ENCODE data around the gene TNNT1. TPM values are rescaled to one million over a fixed set of nuclear protein-coding genes. Genes with fewer than 3 reads are reported as not detected.

The TNNT1 gene
- total RNA-seq, 1 donor from 2014 or later = 54.1 TPM

DNA sequence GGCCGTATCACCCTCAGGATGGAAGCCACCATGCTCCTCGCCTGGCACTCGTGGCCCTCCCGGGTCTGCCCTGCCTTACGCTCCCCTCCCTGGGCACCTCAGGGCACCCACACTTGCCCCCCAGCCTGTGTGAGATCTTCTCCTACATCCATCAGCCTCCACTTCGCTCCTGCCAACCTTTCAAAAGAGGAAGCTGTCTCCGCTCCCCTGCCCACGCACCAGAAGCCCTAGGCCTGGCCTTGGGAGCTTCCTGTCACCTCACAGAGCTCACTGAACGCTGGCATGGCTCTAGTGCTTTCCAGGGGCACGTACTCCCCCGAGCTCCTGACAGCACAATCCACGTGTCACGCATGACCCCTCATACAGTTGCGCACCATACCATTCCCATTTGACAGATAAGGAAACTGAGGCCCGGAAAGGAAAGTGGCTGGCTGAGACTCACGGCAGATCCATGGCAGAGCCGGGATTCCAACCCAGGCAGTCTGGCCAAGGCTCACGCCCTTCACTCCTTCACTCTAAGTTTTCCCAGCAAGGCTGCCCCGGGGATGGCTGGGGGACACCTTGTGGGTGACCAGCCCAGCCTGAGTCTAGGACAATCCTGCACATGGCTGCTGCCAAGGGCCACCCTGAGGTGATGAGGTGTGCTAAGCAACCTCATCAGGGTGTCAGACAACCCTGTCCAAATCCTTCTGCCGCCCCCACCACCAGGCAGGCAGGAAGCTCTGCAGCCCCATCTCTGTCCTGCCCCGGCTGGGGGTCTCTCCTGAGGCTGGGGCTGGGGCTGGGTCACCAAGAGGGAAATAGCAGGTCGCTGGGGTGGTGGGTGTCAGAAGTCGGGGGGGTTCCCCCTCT, 50.9 kb downstream of the TNNT1 start:
- intact Hi-C loops (cut with DNase I) = no loop called here
- DNase-seq = no peak
- ATAC-seq (ENCODE audit: poor library complexity) = no peak

DNA sequence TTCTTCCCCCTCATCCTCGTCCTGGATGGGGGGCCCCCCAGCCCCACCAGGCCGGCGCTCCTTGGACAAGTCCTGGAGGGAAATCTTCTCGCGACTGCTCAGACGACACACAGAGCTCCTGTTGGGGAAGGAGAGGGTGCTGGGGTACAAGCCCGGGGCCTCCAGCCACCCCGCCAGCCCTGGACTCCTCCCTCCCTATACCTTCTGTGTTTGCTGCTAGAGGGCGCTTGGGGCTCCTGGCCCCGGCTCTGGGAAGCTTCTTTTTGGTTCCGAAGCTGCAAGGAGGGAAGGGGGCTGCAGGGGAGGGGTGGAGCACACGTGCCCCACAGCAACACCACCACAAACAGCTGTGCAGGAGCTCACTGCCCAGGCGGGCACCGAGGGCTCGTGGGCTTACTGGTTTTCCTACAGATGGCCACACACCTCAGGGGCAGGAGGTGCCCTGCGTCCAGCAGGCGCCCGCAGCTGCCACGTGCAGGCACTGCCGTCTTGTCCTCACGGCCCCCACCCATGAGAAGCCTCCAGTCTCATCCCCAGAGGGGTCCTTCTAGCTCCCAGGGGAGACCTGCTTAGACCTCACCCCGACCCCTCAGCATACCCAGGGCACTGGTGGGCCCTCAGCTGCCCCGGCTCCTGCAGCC, 52.8 kb downstream of the TNNT1 start:
- intact Hi-C loops (cut with DNase I) = no loop called here
- DNase-seq (no peak), ATAC-seq (ENCODE audit: poor library complexity) (no peak)

DNA sequence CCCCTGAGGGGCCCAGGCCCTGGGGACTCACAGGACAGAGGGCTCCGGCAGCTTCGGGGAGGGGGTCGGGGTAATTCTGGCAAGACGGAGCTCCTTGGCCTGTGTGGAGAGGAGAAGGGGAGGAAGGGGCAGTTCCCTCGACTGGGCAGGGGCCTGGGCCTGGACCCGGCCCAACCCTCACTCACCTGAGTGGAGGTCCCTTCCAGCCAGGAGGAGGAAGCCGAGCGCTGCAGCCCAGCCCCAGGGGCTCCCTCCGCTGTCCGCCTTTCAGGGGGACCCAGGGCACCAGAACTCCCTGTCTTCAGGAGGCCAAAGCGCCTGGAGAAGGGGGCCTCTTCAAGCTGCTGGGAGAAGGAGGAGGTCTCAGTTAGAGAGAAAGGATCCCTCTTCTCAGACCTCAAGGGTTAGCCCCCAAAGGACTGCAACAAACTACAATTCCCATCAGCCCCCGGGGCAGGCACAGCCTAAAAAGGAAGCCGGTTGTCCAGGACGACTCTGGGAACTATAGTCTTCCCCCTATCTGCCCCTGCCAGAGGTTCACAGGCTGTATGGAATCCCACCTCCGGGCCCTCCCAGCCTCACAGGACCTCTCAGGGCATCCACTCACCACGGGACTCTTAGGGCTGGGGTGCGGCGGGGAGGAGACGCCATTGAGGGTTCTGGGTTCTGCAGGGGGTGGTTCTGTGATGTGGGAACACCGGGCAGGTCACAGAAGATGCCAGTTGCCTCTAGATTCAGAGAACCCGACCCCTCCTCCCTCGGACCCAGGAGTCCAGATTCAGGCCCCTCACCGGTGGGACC, 53.5 kb downstream of the TNNT1 start:
- ATAC-seq (ENCODE audit: poor library complexity) = no peak
- intact Hi-C loops (cut with DNase I) = no loop called here
- no peak for DNase-seq

DNA sequence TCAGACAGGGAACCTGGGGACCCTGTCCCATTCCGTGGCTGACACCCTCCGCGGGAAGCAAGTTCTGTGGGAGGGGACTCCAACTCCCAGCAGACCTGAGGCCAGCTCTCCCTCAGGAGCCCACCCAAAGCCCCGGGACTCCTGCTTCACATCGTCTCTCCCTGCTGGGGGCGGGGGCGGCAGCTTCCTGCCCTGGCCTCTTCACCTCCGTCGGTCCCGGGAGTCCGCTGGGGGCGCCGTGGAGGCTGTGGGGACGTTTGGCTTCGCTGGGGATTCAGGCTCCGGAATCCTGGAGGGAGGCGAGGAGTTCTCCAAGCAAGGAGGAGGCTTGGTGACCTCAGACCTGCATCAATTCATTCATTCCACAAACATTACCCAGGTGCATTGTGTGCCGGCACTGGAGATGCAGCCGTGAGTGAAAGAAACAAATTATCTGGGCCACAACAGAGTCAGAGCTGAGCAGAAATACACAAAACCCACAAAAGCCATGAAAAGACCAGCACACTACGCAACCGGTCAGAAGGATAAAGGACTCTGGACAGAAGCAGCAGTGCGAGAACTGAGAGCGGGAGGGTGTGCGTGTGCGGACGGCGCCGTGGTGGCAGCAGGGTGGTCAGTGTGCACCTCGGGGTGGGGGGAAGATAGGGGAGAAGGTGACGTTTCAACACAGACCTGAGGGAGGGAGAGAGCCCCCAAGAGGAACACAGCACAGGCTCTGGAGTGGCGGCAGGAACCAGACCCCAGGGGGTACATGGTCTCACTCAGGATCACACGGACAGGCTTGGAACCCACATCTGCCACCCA, 54.3 kb downstream of the TNNT1 start:
- DNase-seq (no peak), ATAC-seq (ENCODE audit: poor library complexity) (no peak)
- intact Hi-C loops (cut with DNase I) = no loop called here

DNA sequence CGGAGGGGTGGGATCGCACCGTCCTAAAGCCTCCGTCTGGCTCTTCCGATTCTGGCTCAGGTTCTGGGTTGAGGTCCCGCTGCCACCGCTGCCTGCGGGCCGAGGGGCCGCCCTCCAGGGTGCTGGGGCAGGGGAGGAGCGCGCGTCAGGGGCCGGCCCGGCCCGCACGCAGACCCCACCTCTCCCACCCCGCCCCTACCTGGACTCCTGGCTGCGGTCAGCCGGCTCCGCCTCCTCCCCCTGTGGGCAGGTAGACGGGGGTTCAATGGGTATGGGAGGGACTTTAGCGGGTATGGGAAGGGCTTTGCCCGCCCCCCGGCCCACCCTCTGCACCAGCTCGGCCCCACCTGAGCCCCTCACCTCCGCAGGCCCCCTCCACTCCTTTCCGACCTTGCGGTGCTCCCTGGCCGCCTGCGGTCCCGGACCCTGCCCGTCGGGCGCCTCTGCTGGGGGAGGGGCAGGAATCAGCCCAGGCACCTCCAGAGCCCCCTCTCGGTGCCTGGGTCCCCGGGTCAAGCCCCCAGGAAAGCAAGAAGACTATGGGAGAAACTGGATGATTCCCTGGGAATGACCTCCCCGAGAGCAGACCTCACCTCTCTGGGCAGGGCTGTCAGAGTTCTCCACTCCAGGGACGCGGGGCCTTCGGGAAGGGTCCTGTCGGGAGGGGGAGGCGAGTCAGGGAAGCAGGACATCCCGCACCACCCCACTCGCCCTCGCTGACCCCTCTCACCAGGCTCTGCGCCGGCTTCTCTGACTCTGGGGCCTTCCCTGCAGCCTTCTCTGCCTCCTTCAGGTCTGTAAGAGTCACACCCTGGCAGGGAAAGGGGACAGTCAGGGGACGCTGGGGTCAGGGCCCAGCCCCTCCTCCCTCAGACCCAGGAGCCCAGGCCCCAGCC, 56.3 kb downstream of the TNNT1 start:
- no peak for ATAC-seq (ENCODE audit: poor library complexity)
- intact Hi-C loops (cut with DNase I) = no loop called here
- DNase-seq = no peak

DNA sequence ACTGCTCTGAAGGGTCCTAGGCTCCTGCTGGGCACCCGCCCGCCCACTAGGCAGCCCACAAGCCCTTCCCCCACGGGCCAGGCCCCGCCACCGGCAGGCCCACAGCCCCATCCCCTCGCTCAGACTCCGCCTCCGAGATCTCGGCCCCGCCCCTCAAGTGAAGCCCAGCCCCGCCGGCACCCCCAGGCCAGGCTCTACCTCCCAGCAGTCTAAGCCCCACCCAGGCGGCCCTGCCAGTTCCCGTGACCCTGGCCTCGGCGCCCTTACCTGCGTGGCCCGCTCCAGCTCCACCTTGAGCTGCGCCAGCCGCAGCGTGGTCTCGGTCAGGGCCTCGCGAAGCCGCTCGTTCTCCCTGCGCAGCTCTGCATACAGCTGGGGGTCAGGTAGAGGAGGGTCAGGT, 57.1 kb downstream of the TNNT1 start:
- ATAC-seq (ENCODE audit: poor library complexity) (no peak), DNase-seq (no peak)

DNA sequence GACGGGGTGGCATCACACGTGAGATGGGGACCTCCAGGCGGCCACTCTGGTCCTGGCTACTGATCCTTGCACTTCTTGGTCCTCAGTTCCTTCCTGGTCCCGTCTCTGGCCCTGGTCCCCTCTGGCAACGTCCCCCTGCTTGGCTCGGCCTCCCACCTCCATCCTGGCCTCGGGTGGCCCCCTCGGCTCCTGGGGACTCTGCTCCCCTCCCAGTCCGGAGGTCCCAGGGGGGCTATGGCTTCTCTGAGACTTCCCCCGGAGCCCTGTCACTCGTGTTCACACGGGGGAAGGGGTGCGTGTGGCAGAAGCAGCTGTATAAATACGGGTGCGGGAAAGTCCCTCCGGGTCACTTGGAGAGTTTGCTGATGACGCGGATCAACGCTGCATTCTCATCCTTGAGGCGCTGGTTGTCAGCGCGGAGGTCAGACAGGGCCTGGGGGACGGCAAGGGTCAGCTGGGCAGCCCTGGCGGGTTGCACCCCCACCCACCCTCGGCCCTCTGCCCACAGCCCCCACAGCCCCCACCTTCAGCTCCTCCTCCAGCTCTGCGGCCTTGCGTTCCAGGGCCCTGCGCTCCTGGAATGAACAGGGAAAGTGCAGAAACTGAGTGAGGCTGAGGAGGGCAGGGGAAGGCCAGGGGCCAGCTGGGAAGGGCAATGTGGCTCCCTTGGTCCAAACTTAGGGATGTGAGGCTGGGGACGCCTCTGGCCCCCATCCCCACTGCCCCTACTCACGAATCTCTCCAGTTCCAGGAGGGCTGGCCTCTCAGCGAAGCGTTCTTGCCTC, 57.7 kb downstream of the TNNT1 start:
- no peak for DNase-seq
- intact Hi-C loops (cut with DNase I) = no loop called here
- ATAC-seq (ENCODE audit: poor library complexity) = no peak

More for the DNA sequence above, 57.1 kb downstream of the TNNT1 start:
- intact Hi-C loops (cut with DNase I) = no loop called here

DNA sequence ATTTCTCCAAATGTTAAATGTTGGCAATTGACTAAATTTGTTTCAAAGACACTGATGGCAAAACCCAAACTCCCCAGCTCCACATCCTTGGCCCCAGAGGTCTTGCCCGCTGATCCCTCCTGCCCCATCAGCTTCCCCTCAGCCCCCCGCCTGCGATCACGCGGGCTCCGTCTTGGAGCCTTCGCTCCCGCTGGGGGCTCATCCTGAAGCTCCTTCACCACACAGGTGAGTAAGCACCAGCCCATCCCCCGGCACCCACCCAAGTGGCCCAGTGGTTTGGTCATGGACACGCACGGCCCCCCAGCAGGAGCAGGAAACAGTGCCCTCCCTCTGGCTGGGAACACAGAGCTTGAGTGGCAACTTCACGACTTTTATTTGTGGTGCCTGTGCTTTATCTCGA, 58.4 kb downstream of the TNNT1 start:
- DNase-seq (no peak), ATAC-seq (ENCODE audit: poor library complexity) (no peak)
- intact Hi-C loops (cut with DNase I) = no loop called here

DNA sequence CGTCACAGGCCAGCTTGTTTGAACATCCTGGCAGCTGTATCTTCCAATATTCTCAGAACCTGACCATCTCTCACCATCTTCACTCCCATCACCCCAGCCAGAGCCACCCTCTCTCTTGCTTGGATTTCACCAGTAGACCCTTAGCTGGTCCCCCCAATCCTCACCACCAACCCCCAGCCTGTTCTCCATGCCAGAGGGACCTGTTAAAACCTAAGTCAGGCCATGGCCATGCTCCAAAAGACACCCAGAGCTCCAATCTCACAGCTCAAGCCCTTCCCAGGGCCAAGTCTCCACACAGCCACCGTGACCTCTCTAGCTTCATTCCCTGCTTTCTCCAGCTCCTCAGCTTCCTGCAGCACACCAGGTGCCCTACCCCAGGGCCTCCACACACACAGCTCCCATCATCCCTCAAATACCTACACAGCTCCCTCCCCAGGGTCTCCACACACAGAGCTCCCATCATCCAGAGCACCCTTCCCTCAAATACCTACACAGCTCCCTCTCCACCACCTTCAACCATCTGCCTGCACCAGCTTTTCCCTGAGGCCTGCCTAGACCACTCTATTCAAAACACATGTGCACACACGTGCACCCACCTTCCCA, 59.6 kb downstream of the TNNT1 start:
- no peak for DNase-seq
- intact Hi-C loops (cut with DNase I) = no loop called here
- ATAC-seq (ENCODE audit: poor library complexity) = no peak

DNA sequence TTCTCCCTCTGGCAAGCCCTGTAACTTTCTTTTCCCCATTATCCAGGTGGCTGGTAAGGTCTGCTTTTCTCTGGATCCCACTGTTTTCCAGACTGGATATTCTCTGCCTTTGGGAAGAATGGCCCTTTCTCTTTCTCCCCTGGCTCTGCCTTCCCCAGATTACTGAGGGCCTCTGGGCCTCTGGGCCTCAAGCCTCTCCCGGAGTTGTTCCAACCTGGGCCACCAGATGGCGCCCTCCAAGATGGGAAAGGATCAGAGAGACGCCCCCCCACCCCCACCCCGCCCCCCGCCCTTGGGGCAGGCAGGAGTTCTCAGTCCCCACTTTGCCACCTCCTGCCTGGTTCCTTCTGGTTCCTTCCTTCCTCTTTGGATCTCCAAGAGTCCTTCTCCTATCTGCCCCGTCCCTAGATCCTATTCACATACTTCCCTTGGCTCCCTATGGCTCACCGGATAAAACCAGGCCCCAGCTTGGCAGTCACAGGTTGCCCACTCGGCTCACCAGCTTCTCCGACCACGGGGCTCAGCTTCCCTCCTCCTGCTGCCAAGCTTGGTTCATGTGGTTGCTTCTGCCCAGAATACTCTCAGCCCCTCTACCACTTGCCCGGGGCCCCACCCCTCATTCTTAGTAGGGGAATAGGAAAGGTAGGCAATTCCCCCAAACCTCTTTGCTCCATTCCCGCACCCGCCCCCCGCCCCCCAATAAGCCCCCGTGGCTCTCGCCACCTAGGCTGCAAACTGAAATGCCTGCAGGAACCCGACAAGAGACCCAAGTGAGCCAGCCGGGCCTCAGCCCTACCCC, 60.3 kb downstream of the TNNT1 start:
- intact Hi-C loops (cut with DNase I) = no loop called here
- peak; percentile 14 for ATAC-seq (ENCODE audit: poor library complexity)
- DNase-seq = peak; percentile 86

DNA sequence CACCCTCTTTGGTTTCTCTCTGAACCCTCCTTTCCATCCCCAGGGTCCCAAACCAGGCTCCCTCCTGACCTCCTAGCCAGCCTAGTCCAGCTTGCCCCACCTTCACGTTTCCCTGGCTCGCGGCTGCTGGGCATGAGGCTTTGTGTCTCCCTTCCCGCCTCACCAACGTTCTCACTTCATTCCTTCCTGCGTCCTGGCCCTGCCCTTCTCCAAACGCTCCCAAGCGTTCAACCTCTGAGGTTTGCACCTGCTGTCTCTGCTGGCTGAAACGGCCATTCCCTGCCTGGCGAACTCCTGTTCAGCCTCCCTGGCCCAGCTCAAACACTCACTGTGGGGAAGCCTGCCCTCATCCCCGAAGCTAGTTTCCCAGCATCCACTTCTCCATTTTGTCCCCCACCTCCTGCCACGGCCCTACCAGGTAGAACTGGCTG, 61.0 kb downstream of the TNNT1 start:
- ATAC-seq (ENCODE audit: poor library complexity) (peak; percentile 1), DNase-seq (no peak)
- intact Hi-C loops (cut with DNase I) = no loop called here

DNA sequence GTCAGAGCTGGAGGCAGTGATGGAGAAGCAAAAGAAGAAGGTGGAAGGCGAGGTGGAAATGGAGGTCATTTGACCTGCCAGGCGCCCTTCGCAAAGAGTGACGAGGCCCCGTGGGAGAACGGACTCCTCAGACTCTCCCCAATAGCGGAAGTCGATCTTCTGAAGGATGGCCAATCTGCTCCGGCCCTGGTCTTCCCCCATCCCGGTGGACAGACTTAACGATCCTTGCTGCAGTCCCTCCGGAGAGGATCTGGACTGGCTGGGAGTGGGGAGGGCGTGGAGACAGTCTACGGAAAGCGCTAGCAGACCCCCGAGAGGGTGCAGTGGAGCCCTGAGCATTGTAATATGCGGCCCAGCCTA, 61.5 kb downstream of the TNNT1 start:
- DNase-seq (no peak), ATAC-seq (ENCODE audit: poor library complexity) (peak; percentile 21)
- intact Hi-C loops (cut with DNase I) = no loop called here

DNA sequence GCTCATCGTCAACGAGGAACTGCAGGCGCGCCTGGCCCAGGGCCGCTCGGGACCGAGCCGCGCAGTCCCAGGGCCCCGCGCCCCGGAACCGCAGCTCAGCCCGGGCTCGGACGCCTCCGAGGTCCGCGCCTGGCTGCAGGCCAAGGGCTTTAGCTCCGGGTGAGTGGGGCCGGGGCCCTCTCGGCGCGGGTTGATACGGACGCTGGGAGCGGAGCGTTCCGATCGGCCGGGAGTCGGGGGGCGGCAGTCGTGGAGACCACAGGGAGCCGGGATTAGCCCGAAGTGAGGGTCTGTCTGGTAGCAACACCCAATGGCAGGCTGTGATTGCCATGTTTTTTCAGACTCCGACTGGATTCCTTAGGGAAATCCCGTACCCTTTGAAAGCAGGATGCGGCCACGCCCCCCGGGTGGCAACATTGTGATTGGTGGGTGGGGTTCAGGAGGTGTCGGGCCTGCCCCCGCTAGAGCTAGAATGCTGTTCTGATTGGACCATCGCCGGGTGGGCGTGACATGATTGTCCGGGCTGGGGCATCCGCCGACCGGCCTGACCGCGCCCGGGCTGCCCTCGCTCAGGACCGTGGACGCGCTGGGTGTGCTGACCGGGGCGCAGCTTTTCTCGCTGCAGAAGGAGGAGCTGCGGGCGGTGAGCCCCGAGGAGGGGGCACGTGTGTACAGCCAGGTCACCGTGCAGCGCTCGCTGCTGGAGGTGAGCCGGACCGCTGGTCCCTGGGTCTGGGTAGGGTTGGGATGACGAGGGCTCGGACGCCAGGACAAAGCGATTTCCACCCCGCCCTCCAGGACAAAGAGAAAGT, 62.1 kb downstream of the TNNT1 start:
- ATAC-seq (ENCODE audit: poor library complexity) (peak; percentile 86), DNase-seq (peak; percentile 97)
- intact Hi-C loops (cut with DNase I) = no loop called here

DNA sequence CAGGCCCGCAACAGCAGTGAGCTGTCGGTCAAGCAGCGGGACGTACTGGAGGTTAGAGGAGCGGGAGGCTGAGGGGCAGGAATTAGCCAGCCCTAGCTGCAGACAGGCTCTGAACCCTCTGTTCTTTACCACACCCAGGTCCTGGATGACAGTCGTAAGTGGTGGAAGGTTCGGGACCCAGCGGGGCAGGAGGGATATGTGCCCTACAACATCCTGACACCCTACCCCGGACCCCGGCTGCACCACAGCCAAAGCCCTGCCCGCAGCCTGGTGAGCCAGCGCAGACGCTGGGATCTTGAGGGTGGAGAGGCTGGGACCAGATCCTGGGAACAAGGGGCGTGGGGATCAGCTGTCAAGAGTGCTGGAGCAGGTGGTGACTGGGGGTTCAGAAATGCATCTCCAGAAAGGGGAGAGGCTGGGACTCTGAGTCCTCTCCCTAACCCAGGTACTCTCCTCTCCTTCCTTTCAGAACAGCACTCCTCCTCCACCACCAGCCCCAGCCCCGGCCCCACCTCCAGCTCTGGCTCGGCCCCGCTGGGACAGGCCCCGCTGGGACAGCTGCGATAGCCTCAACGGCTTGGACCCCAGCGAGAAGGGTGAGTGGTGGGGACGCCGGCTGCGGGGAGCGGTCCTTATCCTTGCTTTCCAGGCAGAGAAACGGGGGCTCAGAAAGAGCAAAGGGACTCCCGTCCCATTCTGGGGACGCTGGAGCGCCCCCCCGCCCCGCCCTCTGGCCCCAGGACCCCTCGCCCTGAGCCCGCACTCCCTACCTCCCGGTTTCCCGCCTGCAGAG, 62.9 kb downstream of the TNNT1 start:
- no peak for DNase-seq
- no peak for ATAC-seq (ENCODE audit: poor library complexity)
- intact Hi-C loops (cut with DNase I) = no loop called here

Data from Right ventricle myocardium superior (tissue), 1 donor.